Measurements from ENCODE around the gene SSR3.

DNA sequence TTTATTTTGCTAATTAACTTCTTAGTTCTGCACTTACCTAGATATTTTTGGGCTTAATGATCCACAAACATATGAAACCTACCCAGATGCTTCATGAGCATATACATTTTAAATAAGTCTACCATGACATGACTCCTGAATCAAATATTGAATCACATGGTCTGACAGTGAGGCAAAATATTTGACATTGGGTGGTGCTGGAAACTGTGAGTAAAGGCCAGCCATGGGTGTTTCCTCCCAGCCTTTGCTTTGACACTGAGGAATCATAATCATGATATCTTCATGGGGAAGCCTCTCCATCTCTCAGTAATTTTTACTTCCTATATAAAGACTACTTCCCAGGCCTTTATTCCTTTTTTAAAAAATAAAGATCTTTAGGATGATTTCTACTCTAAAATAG lies 22.8 kb upstream of the SSR3 start:
- TF ChIP-seq, protein P1, sequence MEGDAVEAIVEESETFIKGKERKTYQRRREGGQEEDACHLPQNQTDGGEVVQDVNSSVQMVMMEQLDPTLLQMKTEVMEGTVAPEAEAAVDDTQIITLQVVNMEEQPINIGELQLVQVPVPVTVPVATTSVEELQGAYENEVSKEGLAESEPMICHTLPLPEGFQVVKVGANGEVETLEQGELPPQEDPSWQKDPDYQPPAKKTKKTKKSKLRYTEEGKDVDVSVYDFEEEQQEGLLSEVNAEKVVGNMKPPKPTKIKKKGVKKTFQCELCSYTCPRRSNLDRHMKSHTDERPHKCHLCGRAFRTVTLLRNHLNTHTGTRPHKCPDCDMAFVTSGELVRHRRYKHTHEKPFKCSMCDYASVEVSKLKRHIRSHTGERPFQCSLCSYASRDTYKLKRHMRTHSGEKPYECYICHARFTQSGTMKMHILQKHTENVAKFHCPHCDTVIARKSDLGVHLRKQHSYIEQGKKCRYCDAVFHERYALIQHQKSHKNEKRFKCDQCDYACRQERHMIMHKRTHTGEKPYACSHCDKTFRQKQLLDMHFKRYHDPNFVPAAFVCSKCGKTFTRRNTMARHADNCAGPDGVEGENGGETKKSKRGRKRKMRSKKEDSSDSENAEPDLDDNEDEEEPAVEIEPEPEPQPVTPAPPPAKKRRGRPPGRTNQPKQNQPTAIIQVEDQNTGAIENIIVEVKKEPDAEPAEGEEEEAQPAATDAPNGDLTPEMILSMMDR (IDR thresholded peaks at IDR 0.05): no peak
- TF ChIP-seq POLR2A (IDR thresholded peaks at IDR 0.05): no peak

Measured in thyroid gland (tissue), 4 donors.